NB4 (cell line): Measurements from ENCODE around the gene PHKB.
"Not testable (repeated sequence)": the region's sequence is repeated elsewhere in the genome, so short reads cannot be mapped to it uniquely, and the experiment has no call there.

Experiments
- CTCF ChIP-seq: IDR thresholded peaks from one replicate; pipeline ENCODE4 v1.5.1; 2012; ENCODE audit warnings: low read depth, low read length
- MYC ChIP-seq: IDR thresholded peaks from 2 replicates; pipeline ENCODE4 v1.6.1; 2011; ENCODE audit warnings: low read depth, low read length
- POLR2A ChIP-seq: IDR thresholded peaks from 2 replicates; pipeline ENCODE4 v1.6.1; 2011; ENCODE audit warnings: mild to moderate bottlenecking; ENCODE audit not compliant: insufficient read length; ENCODE audit errors: extremely low read depth
- TF ChIP-seq, protein P1 (sequence below): IDR thresholded peaks from 2 replicates; pipeline ENCODE4 v1.6.1; 2011; ENCODE audit warnings: low read depth, low read length

- not testable (repeated sequence) for TF ChIP-seq POLR2A, CTCF, MYC
- TF ChIP-seq, protein P1, sequence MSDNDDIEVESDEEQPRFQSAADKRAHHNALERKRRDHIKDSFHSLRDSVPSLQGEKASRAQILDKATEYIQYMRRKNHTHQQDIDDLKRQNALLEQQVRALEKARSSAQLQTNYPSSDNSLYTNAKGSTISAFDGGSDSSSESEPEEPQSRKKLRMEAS, result not testable (repeated sequence)
These were observed 90.6 kb downstream of the PHKB start for GRCh38 chr16:47551767-47552166.
